HEK293 (cell line): Measurements from ENCODE around the gene PHLDB3.

Experiments used
- BCL11A ChIP-seq: fragments of 450-650 bp; formaldehyde crosslinking; IDR thresholded peaks from 2 replicates; pipeline ENCODE4 v1.5.1; 2016; ENCODE audit warnings: low read depth, missing biosample characterization, missing genetic modification characterization
- BCL11B ChIP-seq: fragments of 450-650 bp; formaldehyde crosslinking; IDR thresholded peaks from 2 replicates; pipeline ENCODE4 v1.5.1; 2016; ENCODE audit warnings: low read depth, missing biosample characterization, missing genetic modification characterization
- HIC1 ChIP-seq: fragments of 450-650 bp; formaldehyde crosslinking; IDR thresholded peaks from 2 replicates; pipeline ENCODE4 v1.5.1; 2016; ENCODE audit warnings: missing biosample characterization, missing genetic modification characterization
- PRDM6 ChIP-seq: fragments of 450-650 bp; formaldehyde crosslinking; IDR thresholded peaks from 2 replicates; pipeline ENCODE4 v1.5.1; 2017; ENCODE audit warnings: missing biosample characterization, missing genetic modification characterization
- SETDB1 ChIP-seq: IDR thresholded peaks from one replicate; pipeline ENCODE4 v1.6.1; 2017; ENCODE audit warnings: mild to moderate bottlenecking, low read length, moderate library complexity, mixed read lengths; ENCODE audit not compliant: insufficient read length
- YY2 ChIP-seq: fragments of 450-650 bp; formaldehyde crosslinking; IDR thresholded peaks from 2 replicates; pipeline ENCODE4 v1.5.1; 2016; ENCODE audit warnings: missing biosample characterization, missing genetic modification characterization
- ZBTB10 ChIP-seq: fragments of 450-650 bp; formaldehyde crosslinking; IDR thresholded peaks from 2 replicates; pipeline ENCODE4 v1.5.1; 2016; ENCODE audit warnings: missing biosample characterization, missing genetic modification characterization
- ZBTB11 ChIP-seq: fragments of 450-650 bp; formaldehyde crosslinking; conservative IDR thresholded peaks from 2 replicates; pipeline ENCODE4 v1.5.1; 2016; ENCODE audit warnings: low read depth, missing biosample characterization, missing genetic modification characterization
- ZBTB20 ChIP-seq: fragments of 450-650 bp; formaldehyde crosslinking; IDR thresholded peaks from 2 replicates; pipeline ENCODE4 v1.5.1; 2016; ENCODE audit warnings: missing biosample characterization, missing genetic modification characterization
- ZBTB26 ChIP-seq: fragments of 450-650 bp; formaldehyde crosslinking; optimal IDR thresholded peaks from 2 replicates; pipeline ENCODE3; 2016; ENCODE audit warnings: missing biosample characterization, mild to moderate bottlenecking, missing genetic modification characterization
- ZBTB6 ChIP-seq: fragments of 450-650 bp; formaldehyde crosslinking; IDR thresholded peaks from 2 replicates; pipeline ENCODE4 v1.5.1; 2017; ENCODE audit warnings: missing biosample characterization, missing genetic modification characterization
- ZEB2 ChIP-seq: fragments of 450-650 bp; formaldehyde crosslinking; IDR thresholded peaks from 2 replicates; pipeline ENCODE4 v1.5.1; 2016; ENCODE audit warnings: missing biosample characterization, missing genetic modification characterization
- ZFHX2 ChIP-seq: fragments of 450-650 bp; formaldehyde crosslinking; conservative IDR thresholded peaks from 2 replicates; pipeline ENCODE4 v1.5.1; 2016; ENCODE audit warnings: missing biosample characterization, missing genetic modification characterization
- ZFP3 ChIP-seq: fragments of 450-650 bp; formaldehyde crosslinking; IDR thresholded peaks from 2 replicates; pipeline ENCODE4 v1.5.1; 2016; ENCODE audit warnings: low read depth, missing biosample characterization, missing genetic modification characterization
- ZNF138 ChIP-seq: fragments of 450-650 bp; formaldehyde crosslinking; IDR thresholded peaks from 2 replicates; pipeline ENCODE4 v1.5.1; 2016; ENCODE audit warnings: missing biosample characterization, missing genetic modification characterization, borderline replicate concordance
- ZNF174 ChIP-seq: fragments of 450-650 bp; formaldehyde crosslinking; IDR thresholded peaks from 2 replicates; pipeline ENCODE4 v1.5.0; 2017; ENCODE audit warnings: missing biosample characterization, mild to moderate bottlenecking, missing genetic modification characterization
- ZNF223 ChIP-seq: fragments of 450-650 bp; formaldehyde crosslinking; IDR thresholded peaks from 2 replicates; pipeline ENCODE4 v1.5.1; 2016; ENCODE audit warnings: missing biosample characterization, missing genetic modification characterization
- ZNF292 ChIP-seq: fragments of 450-650 bp; formaldehyde crosslinking; IDR thresholded peaks from 2 replicates; pipeline ENCODE4 v1.5.1; 2016; ENCODE audit warnings: low read depth, missing biosample characterization, missing genetic modification characterization, borderline replicate concordance
- ZNF324 ChIP-seq: fragments of 450-650 bp; formaldehyde crosslinking; IDR thresholded peaks from 2 replicates; pipeline ENCODE4 v1.5.1; 2016; ENCODE audit warnings: missing biosample characterization, missing genetic modification characterization
- ZNF449 ChIP-seq: fragments of 450-650 bp; formaldehyde crosslinking; IDR thresholded peaks from 2 replicates; pipeline ENCODE4 v1.5.1; 2017; ENCODE audit warnings: missing biosample characterization, mild to moderate bottlenecking, missing genetic modification characterization, moderate library complexity
- ZNF555 ChIP-seq: fragments of 450-650 bp; formaldehyde crosslinking; conservative IDR thresholded peaks from 2 replicates; pipeline ENCODE4 v1.5.1; 2017; ENCODE audit warnings: missing biosample characterization, mild to moderate bottlenecking, missing genetic modification characterization, inconsistent platforms
- ZNF561 ChIP-seq: fragments of 450-650 bp; IDR thresholded peaks from 2 replicates; pipeline ENCODE4 v1.5.1; 2018; ENCODE audit warnings: missing biosample characterization, missing genetic modification characterization, borderline replicate concordance
- ZSCAN16 ChIP-seq: fragments of 450-650 bp; formaldehyde crosslinking; IDR thresholded peaks from 2 replicates; pipeline ENCODE4 v1.5.1; 2016; ENCODE audit warnings: missing biosample characterization, missing genetic modification characterization

Gene PHLDB3

GRCh38 chr19:43504426-43505185, at the start of gene PHLDB3 (continued):
- TF ChIP-seq PRDM6, result no peak
- TF ChIP-seq BCL11A (tag by site-specific recombination), result 0 out of 2 replicates have a peak, but pooled peaks have one; percentile 64
- TF ChIP-seq ZNF138 (tag by site-specific recombination), result no peak
- TF ChIP-seq YY2 (tag by site-specific recombination), result no peak
- peak; percentile 36; the same call in 1 of the 2 replicates for TF ChIP-seq ZNF324 (tag by site-specific recombination)
- no peak for TF ChIP-seq SETDB1
- TF ChIP-seq ZEB2 (tag by site-specific recombination), result no peak; the same call in 1 of the 2 replicates
- TF ChIP-seq BCL11B (tag by site-specific recombination), result 0 out of 2 replicates have a peak, but pooled peaks have one; percentile 19
- no peak for TF ChIP-seq ZSCAN16 (tag by site-specific recombination)
- TF ChIP-seq ZBTB20 (tag by site-specific recombination), result peak; percentile 74
- peak; percentile 31; the same call in 1 of the 2 replicates for TF ChIP-seq ZNF223 (tag by site-specific recombination)
- peak; percentile 88 for TF ChIP-seq ZBTB11 (tag by site-specific recombination)
- TF ChIP-seq ZNF555 (tag by site-specific recombination), result no peak
- TF ChIP-seq ZBTB6 (tag by site-specific recombination), result no peak
- TF ChIP-seq ZBTB26 (tag by site-specific recombination), result peak; percentile 68
- 0 out of 2 replicates have a peak, but pooled peaks have one; percentile 49 for TF ChIP-seq ZNF449 (tag by site-specific recombination)
- no peak for TF ChIP-seq ZNF174 (tag by site-specific recombination)
- 0 out of 2 replicates have a peak, but pooled peaks have one; percentile 68 for TF ChIP-seq ZNF561 (tag by site-specific recombination)
- no peak for TF ChIP-seq ZFP3 (tag by site-specific recombination)
- no peak; the same call in 1 of the 2 replicates for TF ChIP-seq ZBTB10 (tag by site-specific recombination)
- TF ChIP-seq HIC1 (tag by site-specific recombination), result peak; percentile 99
- TF ChIP-seq ZNF292 (tag by site-specific recombination), result no peak
- TF ChIP-seq ZFHX2 (tag by site-specific recombination), result peak; percentile 60
